ENCODE results near the gene APH1B. TPM values are rescaled to one million over a fixed set of nuclear protein-coding genes. Genes with fewer than 3 reads are reported as not detected.

APH1B gene
- total RNA-seq, 3 donors from 2014 or later: 1.9 to 4.2 (median 3.7) TPM

GRCh38 chr15:63243776-63244175 is 33.6 kb upstream of the APH1B start:
- ATAC-seq (peak; percentile 50 to 58), DNase-seq (no peak)
- peaks cover 55% of the 10 kb centered on the region for H3K36me3 Mint-ChIP-seq (ENCODE audit: insufficient read depth)
- H3K9me3 Mint-ChIP-seq: no peaks in the 10 kb centered on the region
- H3K4me3 Mint-ChIP-seq: no peak overlapping the region
- H3K27me3 Mint-ChIP-seq (ENCODE audit: low read depth): no peaks in the 10 kb centered on the region
- H3K4me1 Mint-ChIP-seq (ENCODE audit: low read depth): peaks cover 59% of the 10 kb centered on the region

DNA sequence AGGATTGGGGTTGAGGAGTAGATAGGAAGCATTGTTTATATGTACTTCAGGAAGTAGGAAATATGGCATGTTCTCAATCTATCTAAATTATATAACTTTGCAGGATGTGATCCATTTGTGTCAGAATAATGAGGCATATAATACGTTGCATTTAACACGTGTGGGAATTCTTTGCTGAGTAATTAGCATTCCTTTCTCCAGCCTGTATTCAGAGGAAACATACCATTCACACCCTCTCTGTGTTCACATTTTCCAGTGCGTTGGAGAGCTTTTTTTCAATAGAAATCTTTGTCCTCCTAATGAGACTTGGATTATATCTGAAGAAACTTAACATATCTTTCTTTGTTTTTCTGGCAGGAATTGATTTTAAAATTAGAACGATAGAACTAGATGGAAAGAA is 33.0 kb upstream of the APH1B start:
- Mint-ChIP-seq H3K4me3 (no peak overlapping the region), H3K9me3 (no peaks in the 10 kb centered on the region), H3K36me3 (ENCODE audit: insufficient read depth) (peaks cover 60% of the 10 kb centered on the region), H3K4me1 (ENCODE audit: low read depth) (peaks cover 57% of the 10 kb centered on the region), H3K27me3 (ENCODE audit: low read depth) (no peaks in the 10 kb centered on the region)
- ATAC-seq: no peak
- DNase-seq: no peak

DNA sequence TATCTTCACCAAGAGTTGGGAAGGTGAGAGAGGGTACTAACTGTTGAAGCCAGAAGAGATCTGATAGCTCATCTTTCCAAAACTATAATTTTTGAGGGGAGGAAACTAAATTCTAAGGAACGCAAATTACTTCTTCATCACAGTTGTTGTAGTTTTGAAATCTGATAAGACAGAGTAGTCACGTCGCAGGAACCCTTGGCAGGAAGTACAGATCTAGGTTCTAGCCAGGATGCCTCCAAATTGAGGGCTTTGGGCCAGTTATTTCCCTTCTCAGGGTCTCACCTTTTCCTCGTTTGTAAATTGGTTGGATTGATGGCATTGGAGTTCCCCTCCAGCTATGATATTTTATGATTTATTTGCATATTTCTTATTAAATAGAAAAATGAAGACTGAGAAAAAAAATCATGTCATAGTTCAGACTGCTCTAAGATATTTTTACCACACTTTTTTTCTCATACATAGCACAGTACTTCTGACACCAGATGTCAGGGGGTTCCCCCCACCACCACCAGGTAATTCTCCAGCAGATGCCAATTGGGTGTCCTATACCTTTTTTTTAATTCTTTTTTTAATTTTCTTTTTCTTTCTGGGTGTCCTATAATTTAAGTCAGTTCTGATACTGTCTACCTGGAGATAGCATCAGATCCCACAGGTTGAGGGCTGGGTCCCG is 32.3 kb upstream of the APH1B start:
- peak; percentile 57 to 67 for ATAC-seq
- no peak for DNase-seq
- Mint-ChIP-seq H3K36me3 (ENCODE audit: insufficient read depth) (peaks cover 60% of the 10 kb centered on the region), H3K27me3 (ENCODE audit: low read depth) (no peaks in the 10 kb centered on the region), H3K4me3 (no peak overlapping the region), H3K4me1 (ENCODE audit: low read depth) (peaks cover 53% of the 10 kb centered on the region), H3K9me3 (no peaks in the 10 kb centered on the region)

- no peak for DNase-seq
- no peak overlapping the region for H3K4me3 Mint-ChIP-seq
- H3K27me3 Mint-ChIP-seq (ENCODE audit: low read depth): no peaks in the 10 kb centered on the region
- H3K9me3 Mint-ChIP-seq: no peaks in the 10 kb centered on the region
- no peak for ATAC-seq
- peaks cover 51% of the 10 kb centered on the region for H3K4me1 Mint-ChIP-seq (ENCODE audit: low read depth)
- peaks cover 65% of the 10 kb centered on the region for H3K36me3 Mint-ChIP-seq (ENCODE audit: insufficient read depth)
Observed at GRCh38 chr15:63246691-63247469, 30.5 kb upstream of the APH1B start.

DNA sequence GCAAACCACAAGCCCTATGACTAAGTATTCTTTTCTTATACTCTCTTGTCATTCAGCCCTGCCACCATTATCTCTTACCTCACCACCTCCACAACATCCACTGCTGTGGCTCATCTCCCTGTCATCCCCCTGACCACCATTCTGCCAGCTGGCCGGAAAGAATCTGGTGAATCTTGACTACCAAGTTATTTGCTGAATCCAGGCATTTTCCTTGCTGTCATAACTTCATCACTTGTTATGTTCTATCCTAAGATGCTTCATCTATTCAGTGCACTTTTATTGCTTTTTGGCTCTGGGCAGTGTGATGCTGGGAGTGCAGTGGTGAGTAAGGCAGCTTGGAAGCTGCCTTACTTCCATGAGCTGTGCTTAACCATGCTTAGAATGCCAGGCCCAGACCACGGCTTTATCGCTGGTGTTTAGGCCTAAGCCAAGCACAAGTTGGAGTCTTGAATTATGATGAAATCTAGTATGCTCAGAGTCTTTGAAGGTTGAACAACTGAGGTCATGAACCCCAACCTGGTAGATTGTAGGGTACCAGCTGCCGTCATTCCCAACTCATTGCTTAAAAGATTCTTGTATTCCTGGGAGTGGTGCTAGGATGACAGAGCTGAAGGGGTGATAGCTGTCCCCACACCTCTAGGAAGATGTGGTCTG is 27.0 kb upstream of the APH1B start:
- Mint-ChIP-seq H3K27me3 (ENCODE audit: low read depth) (no peaks in the 10 kb centered on the region), H3K9me3 (no peaks in the 10 kb centered on the region), H3K36me3 (ENCODE audit: insufficient read depth) (peaks cover 53% of the 10 kb centered on the region), H3K4me3 (no peak overlapping the region), H3K4me1 (ENCODE audit: low read depth) (peaks cover 34% of the 10 kb centered on the region)
- ATAC-seq (no peak), DNase-seq (no peak)

DNA sequence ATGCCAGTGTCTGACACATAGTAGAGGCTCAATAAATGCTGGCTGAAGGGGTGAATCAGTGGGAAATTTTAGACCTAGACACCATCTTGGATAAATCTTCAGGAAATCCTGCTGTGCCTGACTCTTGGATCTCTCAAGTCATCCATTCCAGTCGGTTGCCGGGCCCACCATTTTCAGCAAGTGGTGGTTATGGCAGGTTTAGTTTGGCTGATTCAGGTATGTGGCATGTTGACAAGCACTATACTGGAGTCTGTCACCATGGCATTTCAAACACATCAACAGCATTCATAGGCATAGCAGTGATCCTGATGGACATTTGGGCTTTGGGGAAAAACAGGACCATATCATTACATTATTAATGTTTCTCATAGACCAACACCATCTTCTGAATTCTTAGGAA is 25.7 kb upstream of the APH1B start:
- Mint-ChIP-seq H3K36me3 (ENCODE audit: insufficient read depth) (peaks cover 51% of the 10 kb centered on the region), H3K9me3 (no peaks in the 10 kb centered on the region)

DNA sequence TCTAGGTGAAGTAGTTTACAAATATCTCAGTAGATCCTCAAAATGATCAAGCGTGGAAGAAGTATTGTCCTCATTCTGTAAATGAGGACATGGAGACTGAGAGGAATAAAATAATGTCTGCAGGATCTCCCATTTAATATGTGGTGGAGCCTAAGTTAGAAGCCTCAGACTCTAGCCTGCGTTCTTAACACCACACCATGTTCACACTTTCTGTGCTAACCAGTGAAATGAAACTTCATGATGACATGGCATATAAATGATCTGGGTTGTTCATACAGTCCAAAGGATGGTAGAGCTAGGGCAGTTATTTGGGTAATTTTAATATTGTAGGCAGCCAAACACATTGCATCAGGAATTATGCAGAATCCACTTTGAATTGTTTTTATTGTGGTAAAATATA is 25.1 kb upstream of the APH1B start:
- peaks cover 20% of the 10 kb centered on the region for H3K4me1 Mint-ChIP-seq (ENCODE audit: low read depth)
- H3K4me3 Mint-ChIP-seq: no peak overlapping the region
- peaks cover 45% of the 10 kb centered on the region for H3K36me3 Mint-ChIP-seq (ENCODE audit: insufficient read depth)
- no peaks in the 10 kb centered on the region for H3K9me3 Mint-ChIP-seq
- ATAC-seq (no peak), DNase-seq (no peak)
- H3K27me3 Mint-ChIP-seq (ENCODE audit: low read depth): no peaks in the 10 kb centered on the region

More for the DNA sequence above, 25.7 kb upstream of the APH1B start:
- ATAC-seq (no peak), DNase-seq (no peak)
- no peaks in the 10 kb centered on the region for H3K27me3 Mint-ChIP-seq (ENCODE audit: low read depth)
- H3K4me1 Mint-ChIP-seq (ENCODE audit: low read depth): peaks cover 26% of the 10 kb centered on the region
- H3K4me3 Mint-ChIP-seq: no peak overlapping the region

GRCh38 chr15:63254991-63255390 is 22.4 kb upstream of the APH1B start:
- Mint-ChIP-seq H3K9me3 (no peaks in the 10 kb centered on the region), H3K4me3 (no peak overlapping the region), H3K27me3 (ENCODE audit: low read depth) (no peaks in the 10 kb centered on the region), H3K4me1 (ENCODE audit: low read depth) (peaks cover 14% of the 10 kb centered on the region), H3K36me3 (ENCODE audit: insufficient read depth) (peaks cover 34% of the 10 kb centered on the region)
- DNase-seq (no peak), ATAC-seq (no peak)

GRCh38 chr15:63255489-63255990 is 21.9 kb upstream of the APH1B start:
- peaks cover 32% of the 10 kb centered on the region for H3K36me3 Mint-ChIP-seq (ENCODE audit: insufficient read depth)
- no peaks in the 10 kb centered on the region for H3K9me3 Mint-ChIP-seq
- no peaks in the 10 kb centered on the region for H3K27me3 Mint-ChIP-seq (ENCODE audit: low read depth)
- no peak for DNase-seq
- H3K4me1 Mint-ChIP-seq (ENCODE audit: low read depth): peaks cover 9% of the 10 kb centered on the region
- no peak overlapping the region for H3K4me3 Mint-ChIP-seq
- ATAC-seq: no peak

- DNase-seq: no peak
- ATAC-seq: no peak
- Mint-ChIP-seq H3K27me3 (ENCODE audit: low read depth) (no peaks in the 10 kb centered on the region), H3K4me3 (no peak overlapping the region), H3K9me3 (no peaks in the 10 kb centered on the region), H3K36me3 (ENCODE audit: insufficient read depth) (peaks cover 40% of the 10 kb centered on the region), H3K4me1 (ENCODE audit: low read depth) (peaks cover 9% of the 10 kb centered on the region)
Observed at GRCh38 chr15:63256433-63257274, 20.8 kb upstream of the APH1B start.

DNA sequence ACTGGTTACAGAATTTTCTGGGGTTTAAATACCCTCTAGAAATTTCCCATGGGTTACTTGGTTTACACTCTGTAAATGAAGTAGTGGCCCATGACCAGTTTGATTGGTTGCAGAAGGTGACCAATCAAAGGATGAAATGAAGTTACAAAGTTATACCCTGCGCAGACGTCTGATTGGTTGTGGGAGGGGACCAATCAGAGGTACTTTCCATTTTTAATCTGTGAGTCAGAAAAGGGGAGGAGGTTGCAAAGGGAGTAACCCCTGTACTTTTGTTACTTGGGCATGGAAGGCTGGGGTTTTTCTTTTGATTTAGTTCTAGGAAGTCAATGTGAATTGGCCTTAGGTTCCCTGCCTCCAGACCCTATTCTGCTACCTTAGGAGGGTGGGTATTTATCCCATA is 18.7 kb upstream of the APH1B start:
- no peaks in the 10 kb centered on the region for H3K27me3 Mint-ChIP-seq (ENCODE audit: low read depth)
- ATAC-seq (peak in 1 of 2 donors; percentile 25), DNase-seq (no peak)
- peaks cover 43% of the 10 kb centered on the region for H3K36me3 Mint-ChIP-seq (ENCODE audit: insufficient read depth)
- no peak overlapping the region for H3K4me3 Mint-ChIP-seq
- H3K9me3 Mint-ChIP-seq: no peaks in the 10 kb centered on the region
- H3K4me1 Mint-ChIP-seq (ENCODE audit: low read depth): peaks cover 5% of the 10 kb centered on the region

GRCh38 chr15:63260791-63261190 is 16.6 kb upstream of the APH1B start:
- ATAC-seq (no peak), DNase-seq (no peak)
- H3K4me3 Mint-ChIP-seq: no peak overlapping the region
- peaks cover 42% of the 10 kb centered on the region for H3K36me3 Mint-ChIP-seq (ENCODE audit: insufficient read depth)
- no peaks in the 10 kb centered on the region for H3K4me1 Mint-ChIP-seq (ENCODE audit: low read depth)
- no peaks in the 10 kb centered on the region for H3K9me3 Mint-ChIP-seq
- no peaks in the 10 kb centered on the region for H3K27me3 Mint-ChIP-seq (ENCODE audit: low read depth)

DNA sequence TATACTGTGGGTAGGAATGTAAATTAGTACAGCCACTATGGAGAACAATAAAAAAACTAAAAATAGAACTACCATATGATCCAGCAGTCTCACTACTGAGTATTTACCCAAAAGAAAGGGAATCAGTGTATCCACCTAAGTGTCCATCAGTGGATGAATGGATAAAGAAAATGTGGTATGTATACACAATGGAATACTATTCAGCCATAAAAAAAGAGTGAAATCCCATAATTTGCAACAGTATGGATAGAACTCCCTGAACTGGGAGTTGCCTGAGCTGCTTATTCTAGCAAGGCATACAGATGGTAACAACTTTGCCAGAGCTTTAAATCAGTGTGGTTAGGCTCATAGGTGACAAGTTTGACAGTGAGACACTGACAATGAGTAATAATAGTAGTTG is 16.1 kb upstream of the APH1B start:
- no peaks in the 10 kb centered on the region for H3K9me3 Mint-ChIP-seq
- ATAC-seq: no peak
- H3K27me3 Mint-ChIP-seq (ENCODE audit: low read depth): no peaks in the 10 kb centered on the region
- peaks cover 39% of the 10 kb centered on the region for H3K36me3 Mint-ChIP-seq (ENCODE audit: insufficient read depth)
- H3K4me1 Mint-ChIP-seq (ENCODE audit: low read depth): no peaks in the 10 kb centered on the region
- no peak overlapping the region for H3K4me3 Mint-ChIP-seq
- DNase-seq: no peak

GRCh38 chr15:63263519-63263918 is 13.9 kb upstream of the APH1B start:
- no peak for ATAC-seq
- Mint-ChIP-seq H3K4me3 (no peak overlapping the region), H3K36me3 (ENCODE audit: insufficient read depth) (peaks cover 38% of the 10 kb centered on the region), H3K4me1 (ENCODE audit: low read depth) (no peaks in the 10 kb centered on the region), H3K9me3 (no peaks in the 10 kb centered on the region), H3K27me3 (ENCODE audit: low read depth) (no peaks in the 10 kb centered on the region)
- no peak for DNase-seq
